ENCODE results near the gene RHOBTB3. TPM values are rescaled to one million over a fixed set of nuclear protein-coding genes. Genes with fewer than 3 reads are reported as not detected.

RHOBTB3 gene
- total RNA-seq, 1 donor from 2014 or later, result 73.8 TPM

GRCh38 chr5:95773335-95774059 is 42.4 kb downstream of the RHOBTB3 start:
- H3K9ac ChIP-seq (ENCODE audit: low read length), result no peak overlapping the region
- no peak overlapping the region for H3K4me3 ChIP-seq (ENCODE audit: insufficient read depth, low read depth, low read length)
- FAIRE-seq (no peak), DNase-seq (ENCODE audit: low read depth) (peak; percentile 94)
- peaks cover 17% of the 10 kb centered on the region for H3K36me3 ChIP-seq (ENCODE audit: insufficient read depth, low read length)
- H3K79me2 ChIP-seq (ENCODE audit: insufficient read depth, low read length), result no peaks in the 10 kb centered on the region
- Mint-ChIP-seq H3K9me3 (ENCODE audit: unreplicated experiment) (no peaks in the 10 kb centered on the region), H3K36me3 (ENCODE audit: low read depth, unreplicated experiment) (peaks cover 7% of the 10 kb centered on the region), H3K27me3 (ENCODE audit: low read depth, unreplicated experiment) (no peaks in the 10 kb centered on the region), H3K4me1 (ENCODE audit: low read depth, unreplicated experiment) (peaks cover 35% of the 10 kb centered on the region), H3K27ac (ENCODE audit: unreplicated experiment) (peak overlapping the region; percentile 79), H3K4me3 (ENCODE audit: unreplicated experiment) (no peak overlapping the region)
- no peak for TF ChIP-seq EZH2 (IDR thresholded peaks at IDR 0.05; ENCODE audit: insufficient read depth, low read length)
- TF ChIP-seq, protein P1, sequence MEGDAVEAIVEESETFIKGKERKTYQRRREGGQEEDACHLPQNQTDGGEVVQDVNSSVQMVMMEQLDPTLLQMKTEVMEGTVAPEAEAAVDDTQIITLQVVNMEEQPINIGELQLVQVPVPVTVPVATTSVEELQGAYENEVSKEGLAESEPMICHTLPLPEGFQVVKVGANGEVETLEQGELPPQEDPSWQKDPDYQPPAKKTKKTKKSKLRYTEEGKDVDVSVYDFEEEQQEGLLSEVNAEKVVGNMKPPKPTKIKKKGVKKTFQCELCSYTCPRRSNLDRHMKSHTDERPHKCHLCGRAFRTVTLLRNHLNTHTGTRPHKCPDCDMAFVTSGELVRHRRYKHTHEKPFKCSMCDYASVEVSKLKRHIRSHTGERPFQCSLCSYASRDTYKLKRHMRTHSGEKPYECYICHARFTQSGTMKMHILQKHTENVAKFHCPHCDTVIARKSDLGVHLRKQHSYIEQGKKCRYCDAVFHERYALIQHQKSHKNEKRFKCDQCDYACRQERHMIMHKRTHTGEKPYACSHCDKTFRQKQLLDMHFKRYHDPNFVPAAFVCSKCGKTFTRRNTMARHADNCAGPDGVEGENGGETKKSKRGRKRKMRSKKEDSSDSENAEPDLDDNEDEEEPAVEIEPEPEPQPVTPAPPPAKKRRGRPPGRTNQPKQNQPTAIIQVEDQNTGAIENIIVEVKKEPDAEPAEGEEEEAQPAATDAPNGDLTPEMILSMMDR (IDR thresholded peaks at IDR 0.05; ENCODE audit: insufficient read depth, low read depth, low read length), result no peak
- H4K20me1 ChIP-seq (ENCODE audit: insufficient read depth, low read length), result no peaks in the 10 kb centered on the region
- peak overlapping the region; percentile 49 for H3K4me2 ChIP-seq (ENCODE audit: low read length)
- H3K27me3 ChIP-seq (ENCODE audit: insufficient read depth, low read length), result no peaks in the 10 kb centered on the region
- peaks cover 17% of the 10 kb centered on the region for H3K4me1 ChIP-seq (ENCODE audit: insufficient read depth, low read length)
- peak overlapping the region; percentile 29 for H3K27ac ChIP-seq (ENCODE audit: low read depth, low read length)
- no peaks in the 10 kb centered on the region for H3K9me3 ChIP-seq (ENCODE audit: insufficient read depth, low read depth, low read length)
- no peak overlapping the region for H2AFZ ChIP-seq (ENCODE audit: low read depth, low read length)

DNA sequence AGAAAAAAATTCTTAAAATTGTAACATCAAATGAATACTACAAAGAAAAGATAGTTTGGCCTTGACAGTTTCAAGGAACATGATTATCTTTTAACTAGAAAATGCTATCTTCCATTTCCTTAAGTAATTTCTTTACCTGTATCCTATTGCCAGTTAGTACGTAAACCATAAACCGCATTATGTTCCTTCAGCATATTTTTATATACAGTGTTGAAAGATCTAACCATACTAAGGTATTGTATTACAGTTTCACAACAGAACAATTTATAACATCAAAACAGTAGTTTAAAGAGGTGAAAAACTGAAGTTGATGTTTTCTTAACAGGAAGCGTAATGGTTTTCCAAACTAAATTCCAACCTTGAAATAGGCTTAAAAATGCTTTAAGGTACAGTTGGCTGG is 46.3 kb downstream of the RHOBTB3 start:
- Histone ChIP-seq H3K4me3 (ENCODE audit: insufficient read depth, low read depth, low read length) (no peak overlapping the region), H4K20me1 (ENCODE audit: insufficient read depth, low read length) (no peaks in the 10 kb centered on the region), H3K27ac (ENCODE audit: low read depth, low read length) (no peak overlapping the region), H3K79me2 (ENCODE audit: insufficient read depth, low read length) (no peaks in the 10 kb centered on the region), H3K9ac (ENCODE audit: low read length) (no peak overlapping the region), H3K4me1 (ENCODE audit: insufficient read depth, low read length) (peaks cover 23% of the 10 kb centered on the region), H3K4me2 (ENCODE audit: low read length) (no peak overlapping the region), H3K36me3 (ENCODE audit: insufficient read depth, low read length) (no peaks in the 10 kb centered on the region), H3K9me3 (ENCODE audit: insufficient read depth, low read depth, low read length) (no peaks in the 10 kb centered on the region), H3K27me3 (ENCODE audit: insufficient read depth, low read length) (no peaks in the 10 kb centered on the region), H2AFZ (ENCODE audit: low read depth, low read length) (no peak overlapping the region)
- no peak for FAIRE-seq
- H3K27ac Mint-ChIP-seq (ENCODE audit: unreplicated experiment), result no peak overlapping the region
- DNase-seq (ENCODE audit: low read depth), result no peak
- TF ChIP-seq, protein P1 (IDR thresholded peaks at IDR 0.05; ENCODE audit: insufficient read depth, low read depth, low read length), result no peak
- TF ChIP-seq EZH2 (IDR thresholded peaks at IDR 0.05; ENCODE audit: insufficient read depth, low read length), result no peak
- H3K9me3 Mint-ChIP-seq (ENCODE audit: unreplicated experiment), result no peaks in the 10 kb centered on the region
- H3K27me3 Mint-ChIP-seq (ENCODE audit: low read depth, unreplicated experiment), result no peaks in the 10 kb centered on the region
- peaks cover 41% of the 10 kb centered on the region for H3K4me1 Mint-ChIP-seq (ENCODE audit: low read depth, unreplicated experiment)
- no peak overlapping the region for H3K4me3 Mint-ChIP-seq (ENCODE audit: unreplicated experiment)
- H3K36me3 Mint-ChIP-seq (ENCODE audit: low read depth, unreplicated experiment), result peaks cover 3% of the 10 kb centered on the region

Data from astrocyte (in vitro differentiated cells and primary cell).